ENCODE measurements around the gene LCORL.
"Not testable (repeated sequence)": the region's sequence is repeated elsewhere in the genome, so short reads cannot be mapped to it uniquely, and the experiment has no call there.

Gene LCORL

DNA sequence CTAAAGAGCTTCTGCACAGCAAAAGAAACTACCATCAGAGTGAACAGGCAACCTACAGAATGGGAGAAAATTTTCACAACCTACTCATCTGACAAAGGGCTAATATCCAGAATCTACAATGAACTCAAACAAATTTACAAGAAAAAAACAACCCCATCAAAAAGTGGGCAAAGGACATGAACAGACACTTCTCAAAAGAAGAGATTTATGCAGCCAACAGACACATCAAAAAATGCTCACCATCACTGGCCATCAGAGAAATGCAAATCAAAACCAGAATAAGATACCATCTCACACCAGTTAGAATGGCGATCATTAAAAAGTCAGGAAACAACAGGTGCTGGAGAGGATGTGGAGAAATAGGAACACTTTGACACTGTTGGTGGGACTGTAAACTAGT is 171.3 kb downstream of the LCORL start:
- DNase-seq (ENCODE audit: low spot score) = not testable (repeated sequence)

DNA sequence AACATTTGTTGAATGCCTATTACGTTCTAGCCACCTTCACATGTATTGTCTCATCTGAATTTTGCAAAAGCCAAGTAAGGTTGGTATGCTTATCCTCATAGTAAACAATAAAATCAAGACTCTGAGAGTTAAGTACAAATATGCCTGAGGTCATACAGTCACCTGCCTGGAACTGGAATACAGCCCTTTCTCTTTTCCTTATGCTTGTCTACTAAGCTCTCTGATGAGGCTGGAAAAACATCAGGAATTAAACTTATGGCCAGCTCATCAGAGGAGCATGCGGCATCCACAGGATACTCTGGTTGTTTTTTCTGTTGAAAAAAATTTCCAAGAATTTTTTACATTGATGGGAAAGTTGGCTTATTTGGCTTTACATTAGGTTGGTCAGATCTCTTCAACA is 175.3 kb downstream of the LCORL start:
- no peak for DNase-seq (ENCODE audit: low spot score)

DNA sequence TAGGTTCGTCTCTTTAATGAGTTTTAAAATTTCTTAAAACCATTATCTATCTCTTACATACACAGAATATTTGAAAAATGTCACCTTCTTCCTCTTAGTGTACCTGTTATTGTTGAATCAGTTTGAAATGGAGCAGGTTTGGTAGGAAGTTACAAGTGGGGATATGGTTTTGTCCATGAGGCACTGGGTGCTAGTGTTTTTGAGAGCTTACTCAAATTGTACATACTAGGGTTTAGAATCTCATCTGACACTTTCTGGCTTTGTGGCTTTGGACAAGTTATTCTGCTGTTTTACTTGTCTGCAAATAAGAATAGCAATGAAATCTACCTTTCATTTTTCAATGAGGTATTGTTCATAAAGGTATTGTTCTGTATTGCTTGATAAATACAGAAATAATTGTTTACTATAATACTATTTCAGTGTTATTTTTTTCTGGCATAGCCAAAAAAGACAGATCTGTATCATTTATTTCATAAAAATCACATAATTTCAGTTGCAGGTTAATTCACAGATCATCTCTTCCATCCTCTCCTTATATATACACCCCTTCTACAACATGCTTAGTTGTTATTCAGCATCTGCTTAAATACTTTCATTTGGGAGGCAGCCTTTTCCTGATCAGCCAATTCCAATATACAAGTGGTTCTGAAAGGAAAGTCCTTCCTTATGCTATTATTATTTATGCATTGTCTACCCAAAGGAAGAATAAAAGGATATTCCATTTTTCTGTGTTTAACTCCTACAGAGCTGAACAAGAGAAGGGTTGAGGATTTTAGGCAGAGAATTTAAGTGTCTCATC is 197.5 kb downstream of the LCORL start:
- no peak for DNase-seq (ENCODE audit: low spot score)

DNA sequence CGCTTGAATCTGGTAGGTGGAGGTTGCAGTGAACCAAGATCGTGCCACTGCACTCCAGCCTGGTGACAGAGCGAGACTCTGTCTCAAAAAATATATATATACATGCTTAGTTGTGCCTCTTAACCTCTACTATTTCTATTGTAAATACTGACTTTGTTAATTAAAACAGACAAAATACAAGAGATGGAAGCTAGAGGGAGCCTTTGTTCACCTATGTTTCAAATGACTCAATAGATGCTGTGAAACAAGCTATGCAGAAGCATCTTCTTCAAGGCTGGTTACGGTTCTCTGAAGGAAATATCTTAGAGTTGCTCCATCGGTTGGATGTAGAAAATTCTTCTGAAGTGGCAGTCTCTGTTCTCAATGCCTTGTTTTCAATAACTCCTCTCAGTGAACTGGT is 204.5 kb downstream of the LCORL start:
- DNase-seq (ENCODE audit: low spot score) = peak; percentile 53

DNA sequence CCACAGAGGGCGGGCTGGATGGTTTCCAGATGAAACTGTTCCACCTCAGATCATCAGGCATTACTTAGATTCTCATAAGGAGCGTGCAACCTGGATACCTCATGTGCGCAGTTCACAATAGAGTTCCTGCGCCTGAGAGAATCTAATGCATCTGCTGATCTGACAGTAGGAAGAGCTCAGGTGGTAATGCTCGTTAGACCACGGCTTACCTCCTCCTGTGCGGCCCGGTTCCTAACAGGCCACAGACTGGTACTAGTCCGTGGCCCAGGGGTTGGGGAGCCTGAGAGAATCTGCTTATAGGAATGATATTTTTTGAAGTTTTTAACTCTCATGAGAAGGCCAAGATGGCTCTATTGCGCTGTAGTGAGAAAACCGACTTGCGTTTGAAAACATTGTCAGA is 205.4 kb downstream of the LCORL start:
- DNase-seq (ENCODE audit: low spot score) = no peak

DNA sequence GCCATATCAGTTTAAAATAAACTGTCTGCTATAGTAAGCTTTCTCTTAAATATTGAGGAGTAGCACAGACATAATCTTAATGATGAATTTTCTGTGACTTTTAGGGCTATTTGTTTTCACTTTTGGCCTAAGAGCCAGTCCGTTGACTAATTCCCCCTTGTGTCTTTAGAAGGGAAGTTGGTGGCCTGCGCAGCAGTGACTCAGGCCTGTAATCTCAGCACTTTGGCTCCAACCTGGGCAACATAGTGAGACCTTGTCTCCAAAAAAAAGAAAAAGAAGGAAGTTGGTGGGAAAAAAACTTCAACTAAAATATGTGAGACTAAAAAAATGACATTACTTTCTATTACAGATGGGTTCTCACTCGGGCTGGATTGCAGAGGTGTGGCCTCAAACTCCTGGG is 207.4 kb downstream of the LCORL start:
- DNase-seq (ENCODE audit: low spot score) = no peak

DNA sequence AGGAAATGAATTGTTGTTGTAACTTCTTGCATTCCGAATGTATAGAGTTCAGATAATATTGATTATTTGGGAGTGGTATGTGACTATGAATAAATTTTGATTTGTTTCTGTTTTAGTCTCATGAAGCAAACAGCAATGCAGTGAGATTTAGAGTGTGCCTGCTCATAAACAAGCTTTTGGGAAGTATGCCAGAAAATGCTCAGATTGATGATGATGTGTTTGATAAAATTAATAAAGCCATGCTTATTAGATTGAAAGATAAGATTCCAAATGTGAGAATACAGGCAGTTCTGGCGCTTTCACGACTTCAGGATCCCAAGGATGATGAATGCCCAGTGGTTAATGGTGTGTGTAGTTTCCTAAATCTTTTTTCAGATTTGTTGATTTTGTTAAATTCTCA is 208.8 kb downstream of the LCORL start:
- DNase-seq (ENCODE audit: low spot score) = no peak

DNA sequence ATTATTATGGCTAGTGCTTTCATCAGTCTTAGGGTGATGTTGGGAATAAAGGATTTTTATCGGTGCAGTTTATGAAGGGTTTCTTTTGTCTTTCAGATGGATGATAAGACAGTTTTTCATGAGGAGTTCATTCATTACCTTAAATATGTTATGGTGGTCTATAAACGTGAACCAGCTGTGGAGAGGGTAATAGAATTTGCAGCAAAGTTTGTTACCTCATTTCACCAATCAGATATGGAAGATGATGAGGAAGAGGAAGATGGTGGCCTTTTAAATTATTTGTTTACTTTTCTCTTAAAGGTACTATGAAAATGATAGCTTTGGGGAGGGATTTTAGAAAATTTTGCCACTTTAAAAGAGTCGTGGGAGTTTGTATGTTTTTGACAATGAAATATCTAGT is 209.4 kb downstream of the LCORL start:
- DNase-seq (ENCODE audit: low spot score) = no peak

DNA sequence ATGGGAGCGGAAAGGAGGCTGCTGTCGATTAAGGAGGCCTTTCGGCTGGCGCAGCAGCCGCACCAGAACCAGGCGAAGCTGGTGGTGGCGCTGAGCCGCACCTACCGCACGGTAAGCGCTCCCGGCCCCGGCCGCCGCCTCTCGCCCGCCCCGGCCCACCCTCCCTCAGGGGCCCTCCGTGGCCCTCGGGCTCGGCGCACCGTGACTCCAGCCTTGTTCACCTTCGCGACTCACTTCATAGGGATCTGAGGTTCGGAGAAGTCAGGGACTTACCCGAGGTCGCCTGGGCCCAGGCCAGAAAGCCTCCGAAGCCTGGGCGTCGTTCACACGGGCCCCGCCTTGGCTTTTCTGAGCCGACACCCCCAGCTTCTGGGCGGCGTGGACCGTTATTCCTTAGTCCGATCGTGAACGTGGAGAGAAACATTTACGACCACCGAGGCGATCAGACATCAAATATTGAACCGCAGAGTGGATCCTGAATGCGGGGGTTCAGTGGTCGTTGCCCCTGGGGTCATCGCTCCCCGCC is 210.4 kb downstream of the LCORL start:
- DNase-seq (ENCODE audit: low spot score) = no peak

DNA sequence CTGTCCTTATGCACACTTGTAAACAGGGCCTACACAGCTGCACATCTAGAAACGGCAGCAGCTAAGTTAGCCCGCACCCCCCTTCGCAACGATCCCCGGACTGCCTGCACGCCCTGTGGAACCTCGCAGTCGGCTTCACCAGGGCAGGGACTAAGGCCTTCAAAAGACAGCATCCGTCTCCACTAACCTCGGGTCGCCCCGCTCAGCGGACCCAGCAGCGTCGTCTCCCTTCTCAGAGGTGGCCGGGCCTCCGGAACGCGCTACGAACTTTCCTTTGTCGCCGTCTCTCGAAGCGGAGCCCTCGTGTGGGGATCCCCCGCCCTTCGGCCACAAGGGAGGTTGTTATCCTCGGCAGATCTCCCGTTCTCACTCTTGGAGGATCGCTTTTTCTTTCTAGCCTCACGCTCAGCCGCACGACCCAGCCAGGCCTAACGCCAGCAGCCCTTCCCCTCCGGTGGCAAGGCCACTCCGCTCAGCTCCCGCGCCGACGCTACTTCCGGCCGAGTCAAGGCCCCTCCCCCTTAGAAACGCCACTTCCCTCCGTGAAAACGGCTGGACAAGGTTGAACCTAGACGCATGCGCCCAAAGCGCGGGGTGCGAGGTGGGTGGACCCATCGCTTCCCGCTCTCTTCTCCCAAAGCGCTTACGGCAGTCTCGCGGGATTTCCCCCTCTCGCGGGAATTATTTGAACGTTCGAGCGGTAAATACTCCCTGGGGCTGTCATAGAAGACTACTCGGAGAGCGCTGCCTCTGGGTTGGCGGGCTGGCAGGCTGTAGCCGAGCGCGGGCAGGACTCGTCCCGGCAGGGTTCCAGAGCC is 211.1 kb downstream of the LCORL start, which contains the start of the genes DCAF16 and NCAPG:
TSS of gene DCAF16 (minus strand) at position 498 of the 818 bp plus-strand sequence. CDS start 6,616 bp downstream, outside the sequence.
TSS of gene NCAPG (plus strand) at position 720 of the 818 bp plus-strand sequence. CDS start 99 bp downstream, outside the sequence.
- DNase-seq (ENCODE audit: low spot score) = peak; percentile 99

DNA sequence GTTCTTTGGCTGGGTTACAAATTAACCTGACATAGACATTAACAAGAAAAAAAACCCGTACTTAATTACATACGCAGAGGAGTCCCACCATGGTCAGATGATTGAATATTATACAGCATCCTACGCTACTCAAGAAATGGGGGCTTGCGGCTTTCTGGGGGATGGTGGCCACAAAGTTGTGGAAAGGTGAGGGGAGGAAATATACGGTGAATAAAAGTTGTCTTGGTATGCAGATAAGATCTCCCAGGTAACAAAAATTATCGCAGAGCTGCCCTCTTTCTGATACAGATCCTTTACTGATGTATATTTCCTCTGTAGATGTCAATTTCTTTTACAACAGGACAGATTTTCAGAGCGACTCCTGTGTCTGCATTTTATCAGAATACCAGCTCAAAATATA is 211.9 kb downstream of the LCORL start:
- DNase-seq (ENCODE audit: low spot score) = no peak

DNA sequence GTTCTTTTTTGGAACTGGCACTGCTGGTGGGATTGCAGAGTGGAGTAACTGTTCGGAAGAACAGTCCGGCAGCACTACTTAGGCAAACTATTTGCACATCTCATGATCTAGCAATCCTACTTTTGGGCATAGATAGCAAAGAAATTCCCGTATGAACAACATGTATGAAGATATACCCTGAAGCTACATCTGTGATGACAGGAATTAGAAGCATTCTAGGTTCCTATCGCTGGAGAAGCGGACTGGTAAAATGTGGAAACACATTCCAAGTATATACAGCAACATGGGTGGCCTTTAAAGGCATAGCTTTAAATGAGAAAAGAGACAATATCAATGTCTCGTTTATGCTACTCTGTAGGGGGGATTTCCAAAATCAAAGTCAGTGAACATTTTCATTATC is 214.1 kb downstream of the LCORL start:
- no peak for DNase-seq (ENCODE audit: low spot score)

DNA sequence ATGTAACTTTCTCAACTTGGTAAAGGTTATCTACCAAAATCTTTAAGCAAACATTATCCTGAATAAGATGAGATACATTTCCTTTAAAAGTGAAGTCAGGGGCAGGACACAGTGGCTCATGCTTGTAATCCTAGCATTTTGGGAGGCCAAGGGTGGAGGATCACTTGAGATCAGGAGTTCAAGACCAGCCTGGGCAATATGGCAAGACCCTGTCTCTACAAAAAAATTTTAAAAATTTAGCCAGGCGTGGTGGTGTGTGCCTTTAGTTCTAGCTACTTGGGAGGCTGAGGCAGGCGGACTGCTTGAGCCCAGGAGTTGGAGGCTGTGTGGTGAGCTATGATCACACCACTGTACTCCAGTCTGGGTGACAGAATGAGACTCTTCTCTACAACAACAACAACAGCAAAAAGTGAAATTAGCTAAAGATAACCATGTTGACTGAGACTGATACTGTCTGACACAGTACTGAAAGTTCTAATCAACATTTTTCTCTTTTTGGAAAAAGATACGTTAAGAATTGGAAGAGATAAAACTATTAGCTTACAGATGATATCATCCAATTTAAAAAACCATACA is 215.9 kb downstream of the LCORL start:
- no peak for DNase-seq (ENCODE audit: low spot score)

DNA sequence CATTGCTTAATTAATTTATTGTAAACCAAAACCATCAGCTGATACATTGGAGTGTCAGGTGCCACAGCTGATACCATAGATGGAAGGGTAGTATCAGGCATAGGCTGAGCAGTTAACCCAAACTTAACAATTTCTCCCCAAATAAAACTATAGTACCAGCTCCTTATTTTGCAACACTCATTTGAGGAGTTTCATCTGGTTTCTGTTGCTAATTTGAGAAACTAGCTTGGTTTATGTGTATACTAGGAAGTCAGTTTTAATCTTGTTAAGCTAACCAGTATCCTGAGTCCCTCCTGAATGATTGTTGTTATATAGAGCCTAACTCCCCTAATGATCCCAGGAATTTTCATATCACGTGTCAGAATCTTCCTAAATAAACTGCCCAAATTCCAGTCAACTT is 223.7 kb downstream of the LCORL start:
- DNase-seq (ENCODE audit: low spot score) = no peak

DNA sequence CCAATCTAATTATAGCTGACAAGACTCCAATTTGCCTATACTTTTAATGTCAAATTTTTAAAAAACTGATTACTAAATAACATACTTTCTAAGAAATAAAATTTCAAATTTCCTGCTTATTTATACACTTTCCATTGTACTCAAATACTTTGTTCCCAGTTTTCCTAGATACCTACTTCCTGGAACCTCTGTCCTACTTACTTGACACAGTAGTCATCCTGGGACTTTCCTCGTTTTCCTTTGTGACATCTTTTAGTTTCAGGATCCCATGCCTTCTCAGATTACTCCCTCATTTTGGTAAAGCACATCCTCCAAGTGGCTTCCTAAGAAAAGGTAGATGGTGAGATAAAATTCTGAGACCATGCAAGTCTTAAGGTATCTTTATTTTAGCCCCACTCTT is 226.8 kb downstream of the LCORL start:
- DNase-seq (ENCODE audit: low spot score) = no peak

Data from LoVo (cell line).